HuH-7 (cell line): ENCODE results near the gene EYS.
"Not testable (repeated sequence)": the region's sequence is repeated elsewhere in the genome, so short reads cannot be mapped to it uniquely, and the experiment has no call there.

Experiments used
- DNase-seq: peaks from one replicate; pipeline ENCODE4 v3.0.0; 2011; ENCODE audit warnings: low spot score

EYS gene

GRCh38 chr6:65081756-65082155 lies 625.3 kb downstream of the EYS start:
- DNase-seq, result no peak

- DNase-seq, result no peak
Measured at GRCh38 chr6:65075705-65076230, 631.3 kb downstream of the EYS start.

- DNase-seq, result no peak
Measured at GRCh38 chr6:65072500-65072899, 634.5 kb downstream of the EYS start.

- no peak for DNase-seq
Measured at GRCh38 chr6:65071480-65071879, 635.5 kb downstream of the EYS start.

GRCh38 chr6:65064844-65065243 lies 642.2 kb downstream of the EYS start:
- DNase-seq, result no peak

- DNase-seq, result no peak
Measured at GRCh38 chr6:65059568-65059967, 647.5 kb downstream of the EYS start.

GRCh38 chr6:65055545-65055944 lies 651.5 kb downstream of the EYS start:
- DNase-seq, result no peak

GRCh38 chr6:65052626-65053025 lies 654.4 kb downstream of the EYS start:
- DNase-seq, result no peak

GRCh38 chr6:65045801-65046200 lies 661.2 kb downstream of the EYS start:
- no peak for DNase-seq

- DNase-seq, result no peak
Measured at GRCh38 chr6:65014006-65014405, 693.0 kb downstream of the EYS start.

- no peak for DNase-seq
Measured at GRCh38 chr6:65006788-65007187, 700.2 kb downstream of the EYS start.

- no peak for DNase-seq
Measured at GRCh38 chr6:65004283-65004682, 702.7 kb downstream of the EYS start.

GRCh38 chr6:65002882-65003281 lies 704.1 kb downstream of the EYS start:
- DNase-seq, result not testable (repeated sequence)

GRCh38 chr6:65000815-65001214 lies 706.2 kb downstream of the EYS start:
- DNase-seq, result no peak

GRCh38 chr6:64998204-64998603 lies 708.8 kb downstream of the EYS start:
- no peak for DNase-seq

GRCh38 chr6:64996301-64996700 lies 710.7 kb downstream of the EYS start:
- DNase-seq, result no peak

- no peak for DNase-seq
Measured at GRCh38 chr6:64990652-64991304, 716.2 kb downstream of the EYS start.

- DNase-seq, result no peak
Measured at GRCh38 chr6:64988148-64988547, 718.9 kb downstream of the EYS start.

- no peak for DNase-seq
Measured at GRCh38 chr6:64987066-64987465, 720.0 kb downstream of the EYS start.

- no peak for DNase-seq
Measured at GRCh38 chr6:64985726-64986125, 721.3 kb downstream of the EYS start.

GRCh38 chr6:64984948-64985347 lies 722.1 kb downstream of the EYS start:
- DNase-seq, result no peak

- no peak for DNase-seq
Measured at GRCh38 chr6:64983089-64983488, 723.9 kb downstream of the EYS start.

- DNase-seq, result no peak
Measured at GRCh38 chr6:64973142-64973541, 733.9 kb downstream of the EYS start.

- no peak for DNase-seq
Measured at GRCh38 chr6:64969139-64969538, 737.9 kb downstream of the EYS start.
